Testis (tissue), 3 donors: ENCODE data around the gene EPSTI1. TPM values are rescaled to one million over a fixed set of nuclear protein-coding genes. Genes with fewer than 3 reads are reported as not detected.

Experiments
- DNase-seq: peaks from one replicate; pipeline ENCODE4 v3.0.0-alpha.2; 2019
- H3K27ac ChIP-seq, 2 donors: fragments of 200-600 bp; sonication (generic); one replicate each; pipeline ENCODE4 v1.5.1; 2019
- H3K27me3 ChIP-seq: fragments of 200-600 bp; sonication (generic); one replicate; pipeline ENCODE4 v1.5.1; 2019
- H3K36me3 ChIP-seq: fragments of 200-600 bp; sonication (generic); one replicate; pipeline ENCODE4 v1.5.1; 2017; ENCODE audit warnings: low read depth; ENCODE audit errors: missing control alignments
- H3K4me1 ChIP-seq: fragments of 200-600 bp; sonication (generic); one replicate; pipeline ENCODE4 v1.5.1; 2019
- H3K4me3 ChIP-seq, 2 donors: fragments of 200-600 bp; sonication (generic); one replicate each; pipeline ENCODE4 v1.5.1; 2017 to 2019
- H3K9me3 ChIP-seq: fragments of 200-600 bp; sonication (generic); one replicate; pipeline ENCODE4 v1.5.1; 2017
- CTCF ChIP-seq, 3 experiments: fragments of 450-650 bp in 2 of 3; fragments of 200-600 bp in 1 of 3; sonication (generic) in 1 of 3; IDR thresholded peaks; one replicate each; pipeline ENCODE4 v1.5.1; 2016 to 2019; ENCODE audit warnings: antibody characterized with exemption in 3 of 3, mild to moderate bottlenecking in 2 of 3, moderate library complexity in 1 of 3
- POLR2A ChIP-seq: fragments of 450-650 bp; IDR thresholded peaks from one replicate; pipeline ENCODE4 v1.6.1; 2017; ENCODE audit warnings: antibody characterized with exemption, mild to moderate bottlenecking, moderate library complexity
- WGBS, 2 donors: methylation state at CpG; one replicate each; pipeline ENCODE4 v1.1.5; 2018; 5-methylcytosine and 5-hydroxymethylcytosine counted together
- intact Hi-C: fragments of 100-400 bp; cut with DNase I; formaldehyde crosslinking; loops from one replicate; pipeline ENCODE4 v1.15.1; 2023; ENCODE audit warnings: low total_unique reads
- polyA plus RNA-seq: library from polyadenylated mRNA; stranded (reverse); fragments of 350-450 nt; fragmentation: Illumina TruSeq; extraction: RNeasy Lipid Tissue Mini Kit (QIAGEN cat#74804); gene quantifications from one replicate; pipeline ENCODE4 v1.2.3, GENCODE V29; 2014; ENCODE audit warnings: low read depth, low replicate concordance; ENCODE audit not compliant: insufficient read depth
- total RNA-seq, 2 donors: library from RNA; depleted of rRNA; stranded (reverse); fragments of >200 nt; gene quantifications; one replicate each; pipeline ENCODE4 v1.2.3, GENCODE V29; 2016

Gene EPSTI1
- total and polyA plus RNA-seq, 3 donors from 2014 or later: 9.6 to 12.5 (median 11.4) TPM

- TF ChIP-seq POLR2A: no peak
- TF ChIP-seq CTCF (IDR thresholded peaks at IDR 0.05): no peak
- DNase-seq: no peak
These were observed 98.8 kb downstream of the EPSTI1 start for GRCh38 chr13:42893214-42893671.

GRCh38 chr13:42892760-42893159 is 99.3 kb downstream of the EPSTI1 start:
- no peaks in the 10 kb centered on the region for H3K27me3 ChIP-seq
- no peak overlapping the region for H3K27ac ChIP-seq
- TF ChIP-seq CTCF (IDR thresholded peaks at IDR 0.05) (no peak), POLR2A (no peak)
- no peaks in the 10 kb centered on the region for H3K9me3 ChIP-seq
- H3K36me3 ChIP-seq: no peaks in the 10 kb centered on the region
- no peak for DNase-seq
- intact Hi-C loops: no loop called here
- H3K4me1 ChIP-seq: no peaks in the 10 kb centered on the region
- WGBS, 2 donors: 53 to 64% methylated on average over 3 of the region's 3 CpGs
- no peak overlapping the region for H3K4me3 ChIP-seq

More at GRCh38 chr13:42893214-42893671, 98.8 kb downstream of the EPSTI1 start:
- WGBS, 2 donors: 4 to 25% methylated on average over 1 of the region's 1 CpG
- intact Hi-C loops: no loop called here
- H3K27ac ChIP-seq: no peak overlapping the region
- no peaks in the 10 kb centered on the region for H3K9me3 ChIP-seq
- H3K4me1 ChIP-seq: no peaks in the 10 kb centered on the region
- H3K4me3 ChIP-seq: no peak overlapping the region
- H3K36me3 ChIP-seq: no peaks in the 10 kb centered on the region
- no peaks in the 10 kb centered on the region for H3K27me3 ChIP-seq

- no peak overlapping the region for H3K4me3 ChIP-seq
- WGBS, 2 donors: 88 to 89% methylated on average over 3 of the region's 3 CpGs
- no peaks in the 10 kb centered on the region for H3K27me3 ChIP-seq
- no peaks in the 10 kb centered on the region for H3K4me1 ChIP-seq
- H3K27ac ChIP-seq: no peak overlapping the region
- intact Hi-C loops: no loop called here
- TF ChIP-seq POLR2A (no peak), CTCF (IDR thresholded peaks at IDR 0.05) (no peak)
- H3K9me3 ChIP-seq: no peaks in the 10 kb centered on the region
- no peak for DNase-seq
- H3K36me3 ChIP-seq: no peaks in the 10 kb centered on the region
These were observed 100.5 kb downstream of the EPSTI1 start for GRCh38 chr13:42891591-42891990.

- WGBS, 2 donors: 85 to 86% methylated on average over 8 of the region's 8 CpGs
- Histone ChIP-seq H3K4me1 (peaks cover 5% of the 10 kb centered on the region), H3K27me3 (no peaks in the 10 kb centered on the region), H3K9me3 (no peaks in the 10 kb centered on the region), H3K27ac (no peak overlapping the region), H3K36me3 (no peaks in the 10 kb centered on the region), H3K4me3 (no peak overlapping the region)
- DNase-seq: no peak
- TF ChIP-seq CTCF (IDR thresholded peaks at IDR 0.05) (no peak), POLR2A (no peak)
- intact Hi-C loops: no loop called here
These were observed 106.7 kb downstream of the EPSTI1 start for GRCh38 chr13:42885325-42885724.

- TF ChIP-seq CTCF (IDR thresholded peaks at IDR 0.05): no peak
- no peak for TF ChIP-seq POLR2A
- no peaks in the 10 kb centered on the region for H3K9me3 ChIP-seq
- H3K4me1 ChIP-seq: peaks cover 15% of the 10 kb centered on the region
- no peak overlapping the region for H3K27ac ChIP-seq
- no peak overlapping the region for H3K4me3 ChIP-seq
- intact Hi-C loops: no loop called here
- 31 to 46% methylated on average over 6 of the region's 6 CpGs for WGBS, 2 donors
- H3K27me3 ChIP-seq: no peaks in the 10 kb centered on the region
- no peaks in the 10 kb centered on the region for H3K36me3 ChIP-seq
- peak; percentile 46 for DNase-seq
These were observed 108.1 kb downstream of the EPSTI1 start for GRCh38 chr13:42883771-42884467.
